ENCODE measurements around the gene RAB32.

The RAB32 gene

GRCh38 chr6:146542881-146543210 is 787 bp upstream of the RAB32 start (continued):
- TF ChIP-seq ZNF391 (tag by site-specific recombination; IDR thresholded peaks at IDR 0.05; ENCODE audit: borderline replicate concordance, low read depth), result no peak

GRCh38 chr6:146543940-146544615 is 445 bp downstream of the RAB32 start:
- no peaks in the 10 kb centered on the region for H3K9me3 ChIP-seq (ENCODE audit: control insufficient read depth, insufficient read depth, low read depth, low read length)
- ChIA-PET POLR2A (interaction anchor here (0.6 to 1.3 kb wide), 4 partner anchors 50 to 235 kb away, joined by 3 to 6 read pairs (median 5); no protein-coding TSS in a partner anchor), CTCF (interaction anchor here (0.7 to 2.1 kb wide), 7 partner anchors 8 to 627 kb away, joined by 3 to 4 read pairs (median 3); no protein-coding TSS in a partner anchor)
- H3K27ac ChIP-seq (ENCODE audit: extremely low read depth, low read depth, low read length), result peak overlapping the region; percentile 79
- H3K36me3 ChIP-seq (ENCODE audit: control insufficient read depth in 2 of 2, insufficient read depth in 1 of 2, low read length in 2 of 2), result no peaks in the 10 kb centered on the region
- TF ChIP-seq ZFP37 (tag by site-specific recombination; IDR thresholded peaks at IDR 0.05), result no peak
- TF ChIP-seq ZFP69B (tag by site-specific recombination; IDR thresholded peaks at IDR 0.05), result peak; percentile 77
- no peak for TF ChIP-seq ATF2 (tag by site-specific recombination; IDR thresholded peaks at IDR 0.05; ENCODE audit: low read depth)
- no peak for TF ChIP-seq AEBP2 (tag by site-specific recombination; IDR thresholded peaks at IDR 0.05; ENCODE audit: borderline replicate concordance)
- TF ChIP-seq ZNF221 (tag by site-specific recombination; IDR thresholded peaks at IDR 0.05; ENCODE audit: borderline replicate concordance), result no peak
- TF ChIP-seq ZXDB (tag by site-specific recombination; IDR thresholded peaks at IDR 0.05), result no peak
- TF ChIP-seq ZBTB26 (tag by site-specific recombination; optimal IDR thresholded peaks at IDR 0.05), result peak; percentile 45
- no peak for TF ChIP-seq ZNF362 (tag by site-specific recombination; IDR thresholded peaks at IDR 0.05)
- no peak for TF ChIP-seq ZBTB49 (tag by site-specific recombination; IDR thresholded peaks at IDR 0.05; ENCODE audit: low read depth)
- TF ChIP-seq ZNF202 (tag by site-specific recombination; IDR thresholded peaks at IDR 0.05; ENCODE audit: borderline replicate concordance), result peak; percentile 97
- no peak for TF ChIP-seq ZNF292 (tag by site-specific recombination; IDR thresholded peaks at IDR 0.05; ENCODE audit: borderline replicate concordance, low read depth)
- peak; percentile 79; the same call in 1 of the 2 replicates for TF ChIP-seq ZNF692 (tag by site-specific recombination; IDR thresholded peaks at IDR 0.05)
- TF ChIP-seq ZNF530 (tag by site-specific recombination; IDR thresholded peaks at IDR 0.05; ENCODE audit: low read depth), result no peak
- no peak for TF ChIP-seq ZNF626 (tag by site-specific recombination; IDR thresholded peaks at IDR 0.05)
- TF ChIP-seq ZNF335 (tag by site-specific recombination; conservative IDR thresholded peaks at IDR 0.05), result peak; percentile 76
- no peak for TF ChIP-seq ZEB2 (tag by site-specific recombination; IDR thresholded peaks at IDR 0.05)
- TF ChIP-seq ZFP3 (tag by site-specific recombination; IDR thresholded peaks at IDR 0.05; ENCODE audit: low read depth), result no peak
- peaks cover 9% of the 10 kb centered on the region for H3K4me1 ChIP-seq (ENCODE audit: control insufficient read depth, insufficient read depth, low read length)
- H3K4me3 ChIP-seq (ENCODE audit: low read depth, low read length), result peak overlapping the region; percentile 85

Data from HEK293 (cell line).